NCI-H510A (cell line): ENCODE results near the gene SAP25.
"Not testable (repeated sequence)": the region's sequence is repeated elsewhere in the genome, so short reads cannot be mapped to it uniquely, and the experiment has no call there.

Experiments used
- DNase-seq: peaks from one replicate; lab custom pipeline; 2025; lab: John Stamatoyannopoulos, UW

Gene SAP25

GRCh38 chr7:100575746-100576383, 2.2 kb upstream of the SAP25 start:
- no peak for DNase-seq

- no peak for DNase-seq
Observed at GRCh38 chr7:100575206-100575631, 1.5 kb upstream of the SAP25 start.

GRCh38 chr7:100574362-100575205, 884 bp upstream of the SAP25 start:
- no peak for DNase-seq

GRCh38 chr7:100572949-100573675, 588 bp downstream of the SAP25 start:
- DNase-seq = no peak

GRCh38 chr7:100572281-100572948, 1.3 kb downstream of the SAP25 start:
- DNase-seq = no peak

- DNase-seq = no peak
Observed at GRCh38 chr7:100571829-100572116, 1.9 kb downstream of the SAP25 start.

- DNase-seq = no peak
Observed at GRCh38 chr7:100570954-100571828, 2.5 kb downstream of the SAP25 start.

GRCh38 chr7:100568896-100569844, 4.5 kb downstream of the SAP25 start:
- no peak for DNase-seq

- DNase-seq = no peak
Observed at GRCh38 chr7:100568176-100568895, 5.4 kb downstream of the SAP25 start.

GRCh38 chr7:100567751-100568175, 5.9 kb downstream of the SAP25 start:
- DNase-seq = no peak

GRCh38 chr7:100567031-100567730, 6.5 kb downstream of the SAP25 start:
- DNase-seq = no peak

- no peak for DNase-seq
Observed at GRCh38 chr7:100566018-100566531, 7.6 kb downstream of the SAP25 start.

GRCh38 chr7:100565133-100565571, 8.5 kb downstream of the SAP25 start:
- no peak for DNase-seq

- DNase-seq = not testable (repeated sequence)
Observed at GRCh38 chr7:100564405-100564804, 9.3 kb downstream of the SAP25 start.

GRCh38 chr7:100563809-100564400, 9.8 kb downstream of the SAP25 start:
- no peak for DNase-seq

GRCh38 chr7:100563100-100563564, 10.6 kb downstream of the SAP25 start:
- DNase-seq = no peak

- no peak for DNase-seq
Observed at GRCh38 chr7:100562195-100563099, 11.3 kb downstream of the SAP25 start.
